ENCODE measurements around the gene FCER2. TPM values are rescaled to one million over a fixed set of nuclear protein-coding genes. Genes with fewer than 3 reads are reported as not detected.

The FCER2 gene
- polyA plus RNA-seq, 1 experiment = not detected

GRCh38 chr19:7729211-7729610, 27.3 kb upstream of the FCER2 start:
- ChIA-PET CTCF (no interaction called here), POLR2A (no interaction called here)
- DNase-seq (ENCODE audit: low read depth) = no peak
- no peak for TF ChIP-seq CTCF (IDR thresholded peaks at IDR 0.05; ENCODE audit: insufficient read depth, low read depth, low read length)
- Histone ChIP-seq H3K27me3 (ENCODE audit: control insufficient read depth, insufficient read depth, low read length) (peaks cover 14% of the 10 kb centered on the region), H3K36me3 (ENCODE audit: control insufficient read depth, insufficient read depth, low read length) (no peaks in the 10 kb centered on the region), H3K4me3 (ENCODE audit: low read depth, low read length) (no peak overlapping the region)

DNA sequence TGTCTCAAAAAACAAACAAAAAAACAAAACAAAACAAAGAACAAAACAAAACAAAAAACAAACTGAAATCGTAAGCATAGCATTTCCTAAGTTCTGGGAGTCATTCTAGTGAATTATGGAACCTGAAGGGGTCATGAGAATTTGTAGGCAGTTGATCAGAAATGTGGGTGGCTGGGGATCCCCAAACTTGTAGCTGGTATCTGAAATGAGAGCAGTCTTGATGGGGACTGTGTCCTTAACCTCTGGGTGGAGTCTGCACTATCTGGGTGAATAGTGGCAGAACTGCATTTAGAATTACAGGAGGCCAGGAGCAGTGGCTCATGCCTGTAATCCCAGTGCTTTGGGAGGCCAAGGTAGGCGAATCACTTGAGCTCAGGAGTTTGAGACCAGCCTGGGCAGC, 23.9 kb upstream of the FCER2 start:
- ChIA-PET POLR2A (no interaction called here), CTCF (no interaction called here)

DNA sequence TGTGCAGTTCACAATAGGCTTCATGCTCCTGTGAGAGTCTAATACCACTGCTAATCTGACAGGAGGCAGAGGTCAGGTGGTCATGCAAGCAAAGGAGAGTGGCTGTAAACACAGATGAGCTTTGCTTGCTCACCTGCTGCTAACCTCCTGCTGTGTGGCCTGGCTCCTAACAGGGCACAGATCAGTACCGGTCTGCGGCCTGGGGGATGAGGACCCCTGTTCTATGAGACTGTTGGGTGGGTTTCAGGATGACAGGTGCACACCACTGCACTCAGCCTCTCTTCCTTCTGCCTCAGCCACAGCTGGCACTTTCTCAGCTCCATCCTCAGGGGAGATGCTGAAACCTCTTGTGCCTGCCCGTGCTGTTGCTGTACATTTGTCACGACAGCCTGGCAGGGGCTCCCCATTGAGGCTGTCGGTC, 20.3 kb upstream of the FCER2 start:
- Histone ChIP-seq H3K36me3 (ENCODE audit: control insufficient read depth, insufficient read depth, low read length) (no peaks in the 10 kb centered on the region), H3K27me3 (ENCODE audit: control insufficient read depth, insufficient read depth, low read length) (peaks cover 3% of the 10 kb centered on the region), H3K4me3 (ENCODE audit: low read depth, low read length) (no peak overlapping the region)
- POLR2A ChIA-PET = no interaction called here
- no peak for DNase-seq (ENCODE audit: low read depth)
- CTCF ChIA-PET = interaction anchor here (0.6 kb wide), 1 partner anchor 339 kb away, joined by 3 read pairs; no protein-coding TSS in a partner anchor
- TF ChIP-seq CTCF (IDR thresholded peaks at IDR 0.05; ENCODE audit: insufficient read depth, low read depth, low read length) = no peak

More for the DNA sequence above, 23.9 kb upstream of the FCER2 start:
- Histone ChIP-seq H3K27me3 (ENCODE audit: control insufficient read depth, insufficient read depth, low read length) (peaks cover 12% of the 10 kb centered on the region), H3K36me3 (ENCODE audit: control insufficient read depth, insufficient read depth, low read length) (no peaks in the 10 kb centered on the region), H3K4me3 (ENCODE audit: low read depth, low read length) (no peak overlapping the region)
- no peak for DNase-seq (ENCODE audit: low read depth)
- TF ChIP-seq CTCF (IDR thresholded peaks at IDR 0.05; ENCODE audit: insufficient read depth, low read depth, low read length) = no peak

- POLR2A ChIA-PET = no interaction called here
- H3K27me3 ChIP-seq (ENCODE audit: control insufficient read depth, insufficient read depth, low read length) = peaks cover 3% of the 10 kb centered on the region
- no peak for DNase-seq (ENCODE audit: low read depth)
- no peak overlapping the region for H3K4me3 ChIP-seq (ENCODE audit: low read depth, low read length)
- no peak for TF ChIP-seq CTCF (IDR thresholded peaks at IDR 0.05; ENCODE audit: insufficient read depth, low read depth, low read length)
- CTCF ChIA-PET = no interaction called here
- H3K36me3 ChIP-seq (ENCODE audit: control insufficient read depth, insufficient read depth, low read length) = no peaks in the 10 kb centered on the region
Observed at GRCh38 chr19:7720351-7720750, 18.4 kb upstream of the FCER2 start.

DNA sequence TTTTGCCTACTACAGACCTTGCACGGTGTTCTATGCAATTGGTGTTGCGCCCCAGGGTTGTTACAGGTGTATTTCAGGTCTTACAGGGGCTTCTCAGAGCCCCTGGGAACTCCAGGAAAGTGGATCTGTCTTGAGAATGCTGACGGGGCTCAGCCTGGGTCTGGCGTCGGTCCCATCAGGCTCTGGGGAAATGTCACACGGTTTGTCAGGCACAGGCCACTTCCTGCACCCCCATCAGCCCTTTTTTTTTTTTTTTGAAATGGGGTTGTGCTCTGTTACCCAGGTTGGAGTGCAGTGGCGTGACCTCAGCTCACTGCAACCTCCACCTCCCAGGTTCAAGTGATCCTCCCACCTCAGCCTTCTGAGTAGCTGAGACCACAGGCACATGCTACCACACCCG, 16.7 kb upstream of the FCER2 start:
- ChIA-PET POLR2A (no interaction called here), CTCF (interaction anchor here (0.8 to 1.1 kb wide), 2 partner anchors 38 to 150 kb away, joined by 3 to 4 read pairs; partner anchors contain the start of gene TRAPPC5)
- no peak for TF ChIP-seq CTCF (IDR thresholded peaks at IDR 0.05; ENCODE audit: insufficient read depth, low read depth, low read length)
- no peak for DNase-seq (ENCODE audit: low read depth)
- Histone ChIP-seq H3K4me3 (ENCODE audit: low read depth, low read length) (no peak overlapping the region), H3K27me3 (ENCODE audit: control insufficient read depth, insufficient read depth, low read length) (peaks cover 3% of the 10 kb centered on the region), H3K36me3 (ENCODE audit: control insufficient read depth, insufficient read depth, low read length) (no peaks in the 10 kb centered on the region)
